Vagina (tissue), 2 donors: ENCODE measurements around the gene CERK. TPM values are rescaled to one million over a fixed set of nuclear protein-coding genes. Genes with fewer than 3 reads are reported as not detected.
A peak's percentile ranks its signal among the peaks of the same experiment; 100 is the strongest.

Experiments used
- DNase-seq, 2 donors: peaks; one replicate each; pipeline ENCODE4 v3.0.0-alpha.2; 2017; ENCODE audit errors: extremely low spot score in 2 of 2
- H3K27ac ChIP-seq: fragments of 200-600 bp; sonication (generic); one replicate; pipeline ENCODE4 v1.5.1; 2019
- H3K27me3 ChIP-seq: fragments of 200-600 bp; sonication (generic); one replicate; pipeline ENCODE4 v1.5.1; 2019
- H3K36me3 ChIP-seq, 2 donors: fragments of 200-600 bp; sonication (generic); one replicate each; pipeline ENCODE4 v1.5.1; 2017 to 2019
- H3K4me1 ChIP-seq: fragments of 200-600 bp; sonication (generic); one replicate; pipeline ENCODE4 v1.5.1; 2019
- H3K4me3 ChIP-seq, 2 donors: fragments of 200-600 bp; sonication (generic); 1 replicate in 1 of 2; 2 replicates in 1 of 2; pipeline ENCODE4 v1.5.1; 2016 to 2019
- H3K9me3 ChIP-seq: fragments of 200-600 bp; sonication (generic); one replicate; pipeline ENCODE4 v1.5.1; 2019
- CTCF ChIP-seq, 3 experiments: fragments of 450-650 bp in 2 of 3; fragments of 200-600 bp in 1 of 3; sonication (generic) in 1 of 3; IDR thresholded peaks; one replicate each; pipeline ENCODE4 v1.5.1; 2017 to 2019; ENCODE audit warnings: antibody characterized with exemption in 3 of 3, mild to moderate bottlenecking in 2 of 3, moderate library complexity in 2 of 3
- POLR2A ChIP-seq, 2 donors: fragments of 450-650 bp; IDR thresholded peaks; one replicate each; pipeline ENCODE4 v1.6.1; 2017; ENCODE audit warnings: antibody characterized with exemption in 2 of 2, mild to moderate bottlenecking in 2 of 2, moderate library complexity in 2 of 2
- POLR2AphosphoS5 ChIP-seq, 2 donors: sonication (generic); formaldehyde crosslinking; IDR thresholded peaks; one replicate each; pipeline ENCODE4 v1.9.0; 2017; ENCODE audit warnings: antibody characterized with exemption in 2 of 2, mild to moderate bottlenecking in 2 of 2, low read depth in 1 of 2; ENCODE audit not compliant: insufficient read depth in 1 of 2
- intact Hi-C: fragments of 100-400 bp; cut with DNase I; formaldehyde crosslinking; loops from one replicate; pipeline ENCODE4 v1.15.1; 2023
- total RNA-seq: library from RNA; depleted of rRNA; stranded (reverse); fragments of >200 nt; gene quantifications from one replicate; pipeline ENCODE4 v1.2.3, GENCODE V29; 2016

CERK gene
- total RNA-seq, 1 donor from 2014 or later = 37.3 TPM

GRCh38 chr22:46749682-46750529 is 11.9 kb upstream of the CERK start:
- TF ChIP-seq POLR2A (IDR thresholded peaks at IDR 0.05) = no peak
- TF ChIP-seq POLR2AphosphoS5 (IDR thresholded peaks at IDR 0.05; ENCODE audit: insufficient read depth in 1 of 2, low read depth in 1 of 2) = no peak
- TF ChIP-seq CTCF (IDR thresholded peaks at IDR 0.05) = no peak
- no peak overlapping the region for H3K4me3 ChIP-seq
- DNase-seq = no peak
- no peaks in the 10 kb centered on the region for H3K36me3 ChIP-seq
- H3K27ac ChIP-seq = no peak overlapping the region
- no peaks in the 10 kb centered on the region for H3K27me3 ChIP-seq
- no peaks in the 10 kb centered on the region for H3K9me3 ChIP-seq
- intact Hi-C loops = no loop called here
- peaks cover 45% of the 10 kb centered on the region for H3K4me1 ChIP-seq

GRCh38 chr22:46748908-46749675 is 11.0 kb upstream of the CERK start:
- no peak for DNase-seq
- Histone ChIP-seq H3K4me3 (no peak overlapping the region), H3K36me3 (no peaks in the 10 kb centered on the region), H3K27ac (no peak overlapping the region), H3K27me3 (no peaks in the 10 kb centered on the region), H3K9me3 (no peaks in the 10 kb centered on the region), H3K4me1 (peaks cover 37% of the 10 kb centered on the region)
- intact Hi-C loops = no loop called here
- TF ChIP-seq CTCF (IDR thresholded peaks at IDR 0.05) = no peak
- TF ChIP-seq POLR2AphosphoS5 (IDR thresholded peaks at IDR 0.05; ENCODE audit: insufficient read depth in 1 of 2, low read depth in 1 of 2) = peak in 1 of 2 donors; percentile 15
- no peak for TF ChIP-seq POLR2A (IDR thresholded peaks at IDR 0.05)

GRCh38 chr22:46748206-46748907 is 10.3 kb upstream of the CERK start:
- Histone ChIP-seq H3K27ac (no peak overlapping the region), H3K4me1 (peaks cover 29% of the 10 kb centered on the region), H3K4me3 (no peak overlapping the region), H3K27me3 (no peaks in the 10 kb centered on the region), H3K9me3 (no peaks in the 10 kb centered on the region), H3K36me3 (no peaks in the 10 kb centered on the region)
- intact Hi-C loops = no loop called here
- DNase-seq = no peak
- TF ChIP-seq CTCF (IDR thresholded peaks at IDR 0.05) (no peak), POLR2AphosphoS5 (IDR thresholded peaks at IDR 0.05; ENCODE audit: insufficient read depth in 1 of 2, low read depth in 1 of 2) (no peak), POLR2A (IDR thresholded peaks at IDR 0.05) (no peak)

- Histone ChIP-seq H3K36me3 (no peaks in the 10 kb centered on the region), H3K27me3 (no peaks in the 10 kb centered on the region), H3K4me3 (no peak overlapping the region), H3K9me3 (no peaks in the 10 kb centered on the region), H3K27ac (no peak overlapping the region), H3K4me1 (peaks cover 24% of the 10 kb centered on the region)
- no peak for DNase-seq
- intact Hi-C loops = no loop called here
- TF ChIP-seq POLR2AphosphoS5 (IDR thresholded peaks at IDR 0.05; ENCODE audit: insufficient read depth in 1 of 2, low read depth in 1 of 2) (no peak), CTCF (IDR thresholded peaks at IDR 0.05) (no peak), POLR2A (IDR thresholded peaks at IDR 0.05) (no peak)
These were observed 9.6 kb upstream of the CERK start for GRCh38 chr22:46747646-46748045.
